Sciatic nerve (tissue), 2 donors: ENCODE measurements around the gene GMPPB. TPM values are rescaled to one million over a fixed set of nuclear protein-coding genes. Genes with fewer than 3 reads are reported as not detected.
A peak's percentile ranks its signal among the peaks of the same experiment; 100 is the strongest.
"Not testable (repeated sequence)": the region's sequence is repeated elsewhere in the genome, so short reads cannot be mapped to it uniquely, and the experiment has no call there.

Source experiments
- ATAC-seq: fragments of 200-7000 bp; cut with Tn5 transposase; one replicate; pipeline ENCODE4 v1.9.1; 2020; ENCODE audit warnings: mild to moderate bottlenecking, moderate library complexity
- DNase-seq: peaks from one replicate; pipeline ENCODE4 v3.0.0-alpha.2; 2020; ENCODE audit warnings: low spot score
- intact Hi-C: fragments of 100-400 bp; cut with DNase I; formaldehyde crosslinking; loops from one replicate; pipeline ENCODE4 v1.14.2; 2022
- total RNA-seq: library from RNA; stranded (reverse); fragmentation: NEBNext Ultra II Directional; extraction: Animal tissue kit (Norgen Biotek cat#: 25700); gene quantifications from one replicate; pipeline ENCODE4 v1.2.1, GENCODE V29; 2021
- donor health status: DM: no; HTN: no; CAD: no.
- donor health status: DM: no; HTN: no; CAD: no.

Gene GMPPB
- total RNA-seq, 1 donor from 2014 or later = 22.0 TPM

GRCh38 chr3:49700453-49701128 is 23.2 kb downstream of the GMPPB start:
- DNase-seq (no peak), ATAC-seq (no peak)
- intact Hi-C loops = no loop called here

GRCh38 chr3:49700014-49700413 is 23.7 kb downstream of the GMPPB start:
- DNase-seq (no peak), ATAC-seq (no peak)
- intact Hi-C loops = no loop called here

GRCh38 chr3:49699281-49699979 is 24.3 kb downstream of the GMPPB start:
- no peak for ATAC-seq
- intact Hi-C loops = no loop called here
- DNase-seq = no peak

GRCh38 chr3:49695350-49696015 is 28.3 kb downstream of the GMPPB start:
- ATAC-seq, DNase-seq, intact Hi-C loops: not testable (repeated sequence)

GRCh38 chr3:49694409-49695070 is 29.2 kb downstream of the GMPPB start:
- ATAC-seq, intact Hi-C loops, DNase-seq: not testable (repeated sequence)

DNA sequence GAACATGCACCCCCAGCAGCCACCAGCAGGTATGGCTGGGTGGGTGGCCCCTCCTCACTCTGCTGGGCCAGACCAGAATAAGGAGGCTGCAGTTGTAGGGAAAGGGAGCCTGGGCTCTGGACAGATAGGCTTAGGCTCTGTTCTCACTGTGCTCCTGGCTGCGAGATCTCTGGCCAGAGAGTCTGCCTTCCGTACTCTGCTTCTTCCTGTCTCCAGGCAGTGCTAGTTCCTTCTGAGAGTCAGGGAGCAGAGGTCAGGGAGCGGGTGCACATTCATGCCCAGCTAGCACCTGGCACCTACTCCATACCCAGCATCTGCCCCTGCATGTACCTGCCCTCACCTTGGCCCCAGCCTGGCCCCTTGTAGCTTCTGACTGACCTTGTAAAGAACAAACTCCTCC is 32.3 kb downstream of the GMPPB start:
- ATAC-seq, intact Hi-C loops, DNase-seq: not testable (repeated sequence)

GRCh38 chr3:49690856-49691255 is 32.9 kb downstream of the GMPPB start:
- ATAC-seq, intact Hi-C loops, DNase-seq: not testable (repeated sequence)

DNA sequence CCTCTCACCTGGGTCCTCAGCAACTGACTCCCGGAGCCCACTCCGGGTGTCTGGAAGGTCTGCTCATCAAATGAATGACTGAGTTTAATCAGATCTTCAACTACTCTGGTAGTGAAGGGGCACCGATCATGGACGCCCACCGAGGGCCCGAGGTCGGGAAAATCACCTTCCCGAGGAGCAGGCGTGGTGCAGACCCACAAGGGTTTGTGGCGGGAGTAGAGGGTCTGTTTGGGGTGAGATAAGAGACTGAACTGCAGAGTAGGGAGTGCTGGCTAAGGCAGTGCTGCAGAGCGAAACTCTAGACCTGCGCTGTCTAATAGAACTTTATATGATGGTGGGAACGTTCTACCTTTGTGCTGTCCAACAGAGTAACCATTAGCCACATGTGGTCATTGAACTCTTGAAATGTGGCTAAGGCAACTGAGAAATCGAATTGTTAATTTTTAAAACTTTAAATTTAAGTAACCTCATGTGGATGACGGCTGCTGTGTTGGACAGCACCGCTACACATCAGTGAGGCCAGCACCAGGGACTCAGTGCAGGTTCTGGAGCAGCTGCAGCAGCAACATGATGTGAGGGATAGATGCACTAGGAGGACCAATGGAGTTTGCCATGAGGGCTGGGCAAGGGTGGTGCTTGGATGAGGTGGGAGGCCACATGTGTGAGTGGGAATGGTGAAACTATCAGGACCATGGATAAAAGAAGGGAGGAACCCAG is 33.7 kb downstream of the GMPPB start:
- ATAC-seq, intact Hi-C loops, DNase-seq: not testable (repeated sequence)

DNA sequence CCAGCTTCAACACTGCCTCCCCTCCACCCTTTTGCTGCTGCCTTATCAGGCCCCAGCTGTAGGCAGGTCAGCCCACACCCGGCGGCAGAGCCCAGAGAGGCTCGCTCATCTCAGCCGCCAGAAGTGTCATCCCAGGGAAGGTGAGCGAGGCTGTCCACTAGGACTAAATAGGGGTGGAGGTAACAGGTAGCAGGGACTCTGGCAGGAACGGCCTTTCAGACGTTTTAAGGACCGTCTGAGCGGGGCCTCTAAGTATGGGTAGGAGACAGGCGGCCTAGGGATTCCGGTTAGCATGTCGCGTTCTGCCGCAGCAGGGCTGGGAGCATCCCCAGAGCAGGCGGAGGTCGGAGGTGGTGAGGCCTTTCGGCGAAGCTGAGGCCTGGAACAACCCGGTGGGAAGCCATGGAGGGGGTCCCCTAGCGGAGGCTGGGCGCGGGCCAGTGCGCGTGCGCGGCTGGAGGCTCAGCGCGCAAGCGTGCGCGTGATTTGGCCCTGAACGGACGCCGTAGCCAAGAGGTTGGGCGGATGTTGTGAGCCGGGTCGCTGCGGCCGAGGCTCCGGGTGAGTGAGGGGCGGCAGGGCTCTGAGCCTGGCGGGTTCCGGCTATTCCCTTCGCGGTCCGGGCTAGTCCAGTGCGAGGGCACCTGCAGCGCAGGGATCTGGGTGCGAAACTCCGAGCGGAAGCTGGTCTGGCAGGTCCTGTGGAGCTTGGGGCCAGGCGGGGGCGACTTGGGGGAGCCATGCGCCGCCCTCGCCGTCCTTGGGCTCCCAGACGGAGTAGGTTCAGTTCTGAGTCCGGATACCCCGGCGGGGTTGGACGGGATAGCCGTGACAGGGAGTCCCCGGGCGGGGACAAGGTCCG is 34.5 kb downstream of the GMPPB start, which contains the start of the genes MST1 and RNF123:
TSS of gene MST1 (minus strand) at position 429 of the 862 bp plus-strand sequence. CDS start 783 bp downstream, outside the sequence.
TSS of gene RNF123 (plus strand) at position 512 of the 862 bp plus-strand sequence. CDS start 1,609 bp downstream, outside the sequence.
- peak; percentile 89 for ATAC-seq

DNA sequence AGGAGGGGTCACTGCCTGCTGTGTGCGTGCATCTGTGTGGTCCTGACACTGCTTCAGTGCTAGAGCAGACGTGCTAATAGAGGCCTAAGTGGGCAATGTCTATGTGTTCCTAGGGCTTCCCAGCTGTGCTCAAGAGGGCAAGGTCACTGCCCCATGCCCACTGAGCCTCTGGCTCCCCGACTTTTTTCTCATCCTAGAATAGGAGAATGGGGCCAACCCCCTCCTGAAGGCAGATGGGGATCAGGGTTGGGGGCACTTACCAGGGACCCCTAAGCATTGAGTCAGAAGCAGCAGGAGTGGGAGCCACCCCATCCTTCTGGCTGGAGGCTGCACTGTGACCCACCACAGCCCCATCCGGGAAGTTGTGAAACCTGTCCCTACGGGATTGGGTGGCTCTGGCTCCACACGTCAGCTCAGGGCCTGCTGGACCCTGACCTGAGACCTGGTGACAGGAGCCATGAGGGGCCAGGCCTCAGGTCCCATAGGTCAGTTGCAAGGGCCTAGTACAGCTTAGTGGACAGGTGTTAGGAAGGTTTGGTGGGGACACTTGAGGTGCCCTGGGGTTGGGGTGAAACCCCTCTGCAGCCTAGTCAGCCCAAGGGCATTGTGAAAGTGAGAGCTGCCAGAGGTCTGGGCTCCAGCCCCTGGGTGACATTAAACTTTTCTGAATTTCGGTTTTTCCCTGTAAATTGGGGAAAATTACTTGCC is 35.3 kb downstream of the GMPPB start:
- intact Hi-C loops = not testable (repeated sequence)

More for the DNA sequence above, 34.5 kb downstream of the GMPPB start, which contains the start of the genes MST1 and RNF123:
- intact Hi-C loops = no loop called here
- peak; percentile 94 for DNase-seq

DNA sequence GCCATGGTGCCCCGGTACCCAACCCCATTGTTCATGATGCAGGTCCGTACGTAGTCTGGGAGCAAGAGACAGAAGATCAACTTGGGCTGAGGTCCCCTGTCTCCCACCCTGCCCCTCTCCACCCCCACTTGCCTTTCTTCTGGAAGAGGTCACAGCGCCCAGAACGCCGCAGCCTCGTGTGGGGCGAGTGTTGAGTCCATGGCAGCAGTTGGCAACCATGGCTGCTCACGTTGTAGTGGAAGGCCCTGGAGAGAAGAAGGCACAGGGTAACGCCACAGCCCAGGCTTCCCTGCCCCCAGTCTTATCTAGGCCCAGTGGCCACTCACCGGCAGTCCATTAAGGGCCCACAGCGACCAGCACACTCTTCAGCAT is 36.3 kb downstream of the GMPPB start:
- ATAC-seq, DNase-seq, intact Hi-C loops: not testable (repeated sequence)

More for the DNA sequence above, 35.3 kb downstream of the GMPPB start:
- ATAC-seq = peak; percentile 4
- DNase-seq = not testable (repeated sequence)

GRCh38 chr3:49686769-49687423 is 36.9 kb downstream of the GMPPB start:
- intact Hi-C loops, DNase-seq: not testable (repeated sequence)
- ATAC-seq = peak; percentile 14

DNA sequence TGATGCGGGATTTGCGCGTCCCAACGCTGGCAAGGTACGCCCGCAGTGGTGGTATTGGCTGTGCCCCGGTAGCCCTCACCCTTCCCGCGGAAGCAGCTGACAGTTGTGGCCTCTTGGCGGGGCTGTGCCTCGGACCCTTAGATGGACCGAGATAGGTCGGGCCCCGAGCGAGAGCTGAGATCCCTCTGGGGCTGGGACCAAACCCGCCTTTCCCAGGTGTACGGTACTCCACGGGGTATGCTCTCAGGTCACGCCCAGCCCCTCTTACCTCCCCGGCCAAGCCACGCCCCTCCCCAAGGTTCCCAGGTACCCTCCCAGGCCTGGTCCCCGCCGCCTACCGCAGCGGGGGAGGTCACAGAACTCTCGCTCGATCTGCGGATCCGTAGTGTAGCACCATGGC is 37.4 kb downstream of the GMPPB start:
- DNase-seq, intact Hi-C loops, ATAC-seq: not testable (repeated sequence)

- ATAC-seq, intact Hi-C loops, DNase-seq: not testable (repeated sequence)
These were observed 37.9 kb downstream of the GMPPB start for GRCh38 chr3:49685846-49686245.

GRCh38 chr3:49685103-49685502 is 38.6 kb downstream of the GMPPB start:
- DNase-seq, ATAC-seq, intact Hi-C loops: not testable (repeated sequence)

- intact Hi-C loops, DNase-seq, ATAC-seq: not testable (repeated sequence)
These were observed 39.3 kb downstream of the GMPPB start for GRCh38 chr3:49684453-49684852.
